Measurements from ENCODE around the gene KCTD8.

The KCTD8 gene

GRCh38 chr4:44162538-44163270 is 285.9 kb downstream of the KCTD8 start:
- H4K20me1 ChIP-seq (ENCODE audit: insufficient read depth, low read length): no peaks in the 10 kb centered on the region
- no peak overlapping the region for H3K9ac ChIP-seq (ENCODE audit: low read depth, low read length)
- no peak overlapping the region for H3K4me3 ChIP-seq (ENCODE audit: low read depth in 1 of 2, low read length in 2 of 2)
- no peak for TF ChIP-seq EZH2 (IDR thresholded peaks at IDR 0.05; ENCODE audit: borderline replicate concordance, low read depth, low read length, severe bottlenecking)
- no peak for TF ChIP-seq CTCF (IDR thresholded peaks at IDR 0.05; ENCODE audit: borderline replicate concordance, extremely low read depth, low read length, poor library complexity, severe bottlenecking)
- H2AFZ ChIP-seq (ENCODE audit: low read depth, low read length): no peak overlapping the region
- ATAC-seq (ENCODE audit: insufficient read depth, low read depth) (no peak), DNase-seq (no peak)
- no peak overlapping the region for H3K4me2 ChIP-seq (ENCODE audit: insufficient read depth, low read length)
- H3K27ac ChIP-seq (ENCODE audit: low read length): no peak overlapping the region
- no peaks in the 10 kb centered on the region for H3K27me3 ChIP-seq (ENCODE audit: insufficient read depth, low read length, poor library complexity)
- H3K36me3 ChIP-seq (ENCODE audit: insufficient read depth, low read length): no peaks in the 10 kb centered on the region
- H3K79me2 ChIP-seq (ENCODE audit: insufficient read depth, low read length): no peaks in the 10 kb centered on the region
- no peaks in the 10 kb centered on the region for H3K9me3 ChIP-seq (ENCODE audit: insufficient read depth, low read length, severe bottlenecking)
- no peaks in the 10 kb centered on the region for H3K4me1 ChIP-seq (ENCODE audit: insufficient read depth, low read length)

- no peak for ATAC-seq (ENCODE audit: insufficient read depth, low read depth)
These were observed 286.9 kb downstream of the KCTD8 start for GRCh38 chr4:44161756-44162155.

GRCh38 chr4:44160776-44161367 is 287.7 kb downstream of the KCTD8 start:
- H4K20me1 ChIP-seq (ENCODE audit: insufficient read depth, low read length): no peaks in the 10 kb centered on the region
- no peak for TF ChIP-seq EZH2 (IDR thresholded peaks at IDR 0.05; ENCODE audit: borderline replicate concordance, low read depth, low read length, severe bottlenecking)
- no peak for TF ChIP-seq CTCF (IDR thresholded peaks at IDR 0.05; ENCODE audit: borderline replicate concordance, extremely low read depth, low read length, poor library complexity, severe bottlenecking)
- H3K9ac ChIP-seq (ENCODE audit: low read depth, low read length): no peak overlapping the region
- H3K27ac ChIP-seq (ENCODE audit: low read length): no peak overlapping the region
- H3K36me3 ChIP-seq (ENCODE audit: insufficient read depth, low read length): no peaks in the 10 kb centered on the region
- no peak overlapping the region for H2AFZ ChIP-seq (ENCODE audit: low read depth, low read length)
- H3K79me2 ChIP-seq (ENCODE audit: insufficient read depth, low read length): no peaks in the 10 kb centered on the region
- no peaks in the 10 kb centered on the region for H3K9me3 ChIP-seq (ENCODE audit: insufficient read depth, low read length, severe bottlenecking)
- H3K27me3 ChIP-seq (ENCODE audit: insufficient read depth, low read length, poor library complexity): no peaks in the 10 kb centered on the region
- H3K4me3 ChIP-seq (ENCODE audit: low read depth in 1 of 2, low read length in 2 of 2): no peak overlapping the region
- ATAC-seq (ENCODE audit: insufficient read depth, low read depth) (no peak), DNase-seq (no peak)
- no peak overlapping the region for H3K4me2 ChIP-seq (ENCODE audit: insufficient read depth, low read length)
- no peaks in the 10 kb centered on the region for H3K4me1 ChIP-seq (ENCODE audit: insufficient read depth, low read length)

More at GRCh38 chr4:44161756-44162155, 286.9 kb downstream of the KCTD8 start:
- no peak for DNase-seq
- H3K36me3 ChIP-seq (ENCODE audit: insufficient read depth, low read length): no peaks in the 10 kb centered on the region
- no peak overlapping the region for H3K27ac ChIP-seq (ENCODE audit: low read length)
- no peak overlapping the region for H3K9ac ChIP-seq (ENCODE audit: low read depth, low read length)
- H3K4me1 ChIP-seq (ENCODE audit: insufficient read depth, low read length): no peaks in the 10 kb centered on the region
- no peak overlapping the region for H2AFZ ChIP-seq (ENCODE audit: low read depth, low read length)
- TF ChIP-seq EZH2 (IDR thresholded peaks at IDR 0.05; ENCODE audit: borderline replicate concordance, low read depth, low read length, severe bottlenecking): no peak
- no peaks in the 10 kb centered on the region for H3K9me3 ChIP-seq (ENCODE audit: insufficient read depth, low read length, severe bottlenecking)
- H3K79me2 ChIP-seq (ENCODE audit: insufficient read depth, low read length): no peaks in the 10 kb centered on the region
- H3K4me3 ChIP-seq (ENCODE audit: low read depth in 1 of 2, low read length in 2 of 2): no peak overlapping the region
- H4K20me1 ChIP-seq (ENCODE audit: insufficient read depth, low read length): no peaks in the 10 kb centered on the region
- no peak overlapping the region for H3K4me2 ChIP-seq (ENCODE audit: insufficient read depth, low read length)
- no peaks in the 10 kb centered on the region for H3K27me3 ChIP-seq (ENCODE audit: insufficient read depth, low read length, poor library complexity)

- no peaks in the 10 kb centered on the region for H4K20me1 ChIP-seq (ENCODE audit: insufficient read depth, low read length)
- DNase-seq: no peak
- no peak overlapping the region for H3K27ac ChIP-seq (ENCODE audit: low read length)
- TF ChIP-seq CTCF (IDR thresholded peaks at IDR 0.05; ENCODE audit: borderline replicate concordance, extremely low read depth, low read length, poor library complexity, severe bottlenecking): no peak
- TF ChIP-seq EZH2 (IDR thresholded peaks at IDR 0.05; ENCODE audit: borderline replicate concordance, low read depth, low read length, severe bottlenecking): no peak
- no peaks in the 10 kb centered on the region for H3K79me2 ChIP-seq (ENCODE audit: insufficient read depth, low read length)
- no peaks in the 10 kb centered on the region for H3K27me3 ChIP-seq (ENCODE audit: insufficient read depth, low read length, poor library complexity)
- no peak overlapping the region for H2AFZ ChIP-seq (ENCODE audit: low read depth, low read length)
- no peaks in the 10 kb centered on the region for H3K36me3 ChIP-seq (ENCODE audit: insufficient read depth, low read length)
- no peaks in the 10 kb centered on the region for H3K4me1 ChIP-seq (ENCODE audit: insufficient read depth, low read length)
- H3K4me3 ChIP-seq (ENCODE audit: low read depth in 1 of 2, low read length in 2 of 2): no peak overlapping the region
- H3K9ac ChIP-seq (ENCODE audit: low read depth, low read length): no peak overlapping the region
- H3K9me3 ChIP-seq (ENCODE audit: insufficient read depth, low read length, severe bottlenecking): no peaks in the 10 kb centered on the region
- no peak for ATAC-seq (ENCODE audit: insufficient read depth, low read depth)
- no peak overlapping the region for H3K4me2 ChIP-seq (ENCODE audit: insufficient read depth, low read length)
These were observed 288.6 kb downstream of the KCTD8 start for GRCh38 chr4:44159991-44160390.
